WI38 (cell line): Measurements from ENCODE around the gene PLA2R1.
"Not testable (repeated sequence)": the region's sequence is repeated elsewhere in the genome, so short reads cannot be mapped to it uniquely, and the experiment has no call there.

Source experiments
- H3K4me3 ChIP-seq: 2 replicates; pipeline ENCODE4 v1.5.1; 2011; ENCODE audit warnings: low read depth, mild to moderate bottlenecking, control low read depth, low read length
- TF ChIP-seq, protein P1 (sequence below): IDR thresholded peaks from 2 replicates; pipeline ENCODE4 v1.5.1; 2012; ENCODE audit warnings: low read depth, mild to moderate bottlenecking, control low read depth, low read length

The PLA2R1 gene

DNA sequence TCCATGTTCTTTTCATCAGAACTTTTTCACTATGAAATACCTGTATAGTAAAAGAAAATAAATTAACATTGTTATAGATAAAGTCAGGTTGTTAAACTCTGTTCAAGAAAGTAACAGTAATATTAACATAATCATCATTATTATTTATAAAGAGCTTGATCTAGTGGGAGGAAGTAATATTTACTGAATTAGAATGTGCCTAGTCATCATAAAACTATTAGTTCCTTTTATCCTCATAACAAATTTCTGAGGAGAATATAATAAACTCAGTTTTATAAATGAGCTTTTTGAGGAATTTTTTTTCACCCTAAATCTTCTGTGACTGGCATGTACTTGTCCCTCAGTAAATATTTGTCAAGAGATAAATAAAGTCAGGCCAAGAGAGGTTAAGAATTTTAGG, 78.4 kb downstream of the PLA2R1 start:
- H3K4me3 ChIP-seq: no peak overlapping the region
- TF ChIP-seq, protein P1, sequence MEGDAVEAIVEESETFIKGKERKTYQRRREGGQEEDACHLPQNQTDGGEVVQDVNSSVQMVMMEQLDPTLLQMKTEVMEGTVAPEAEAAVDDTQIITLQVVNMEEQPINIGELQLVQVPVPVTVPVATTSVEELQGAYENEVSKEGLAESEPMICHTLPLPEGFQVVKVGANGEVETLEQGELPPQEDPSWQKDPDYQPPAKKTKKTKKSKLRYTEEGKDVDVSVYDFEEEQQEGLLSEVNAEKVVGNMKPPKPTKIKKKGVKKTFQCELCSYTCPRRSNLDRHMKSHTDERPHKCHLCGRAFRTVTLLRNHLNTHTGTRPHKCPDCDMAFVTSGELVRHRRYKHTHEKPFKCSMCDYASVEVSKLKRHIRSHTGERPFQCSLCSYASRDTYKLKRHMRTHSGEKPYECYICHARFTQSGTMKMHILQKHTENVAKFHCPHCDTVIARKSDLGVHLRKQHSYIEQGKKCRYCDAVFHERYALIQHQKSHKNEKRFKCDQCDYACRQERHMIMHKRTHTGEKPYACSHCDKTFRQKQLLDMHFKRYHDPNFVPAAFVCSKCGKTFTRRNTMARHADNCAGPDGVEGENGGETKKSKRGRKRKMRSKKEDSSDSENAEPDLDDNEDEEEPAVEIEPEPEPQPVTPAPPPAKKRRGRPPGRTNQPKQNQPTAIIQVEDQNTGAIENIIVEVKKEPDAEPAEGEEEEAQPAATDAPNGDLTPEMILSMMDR: no peak

DNA sequence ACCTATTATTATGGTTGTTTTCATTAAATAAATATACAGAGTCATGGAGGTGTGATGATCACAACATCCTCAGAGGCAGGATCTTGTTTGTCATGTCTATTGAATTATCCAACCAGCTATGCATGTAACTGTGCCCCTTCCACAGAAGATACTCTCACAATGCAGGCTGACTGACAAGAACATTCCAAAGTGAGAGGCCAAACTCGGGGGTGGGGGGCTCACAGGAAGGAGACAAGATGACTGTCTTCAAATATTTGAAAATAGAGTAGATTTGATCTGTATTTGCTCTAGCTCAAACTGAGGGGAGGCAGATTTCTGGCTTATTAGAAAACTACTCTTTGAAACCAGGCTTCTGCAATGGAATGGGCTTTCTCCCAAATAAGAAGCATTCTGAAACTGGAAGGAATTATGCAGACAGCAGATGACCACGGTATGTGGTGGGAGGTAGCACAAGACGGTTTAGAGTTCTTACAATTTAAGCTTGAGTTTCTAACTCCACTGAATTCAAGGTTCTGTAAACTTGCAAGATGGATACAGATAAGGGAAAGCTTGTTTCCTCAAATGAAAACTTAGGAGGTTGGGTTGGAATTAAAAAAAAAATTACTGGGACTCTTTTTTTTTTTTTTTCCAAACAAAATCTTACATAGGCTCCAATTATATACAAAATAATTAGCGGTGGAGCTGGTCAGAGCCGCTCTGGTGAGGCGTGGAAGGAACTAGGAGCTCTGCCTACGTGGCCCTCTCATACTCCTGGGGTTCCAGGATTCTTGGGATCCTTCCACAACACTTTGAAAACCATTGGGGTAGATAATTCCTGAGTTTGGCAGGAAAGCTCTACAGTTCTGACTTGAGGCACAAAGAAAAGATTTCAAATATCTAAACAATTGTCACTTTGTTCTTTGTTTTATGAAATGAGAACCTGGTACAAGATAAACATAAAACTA, 79.3 kb downstream of the PLA2R1 start:
- TF ChIP-seq, protein P1: no peak
- no peak overlapping the region for H3K4me3 ChIP-seq

DNA sequence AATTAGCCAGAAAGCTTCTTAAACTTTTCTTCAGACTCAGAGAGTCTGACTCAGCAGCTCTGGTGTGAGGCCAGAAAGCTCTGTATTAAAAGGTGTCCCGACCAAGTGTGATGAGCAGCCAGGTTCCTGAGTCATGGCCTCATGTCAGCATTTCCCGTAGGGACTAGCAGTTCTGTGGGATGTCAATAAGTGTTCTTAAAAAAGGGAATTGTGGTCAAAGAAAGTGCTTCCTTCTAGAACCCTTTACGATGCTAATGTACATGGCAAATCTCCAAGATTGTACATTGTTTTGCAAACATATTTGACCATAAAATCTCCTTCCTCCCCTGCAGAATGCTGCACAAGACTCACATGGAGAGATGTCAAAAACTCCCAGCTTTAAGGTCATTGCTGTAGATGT, 80.1 kb downstream of the PLA2R1 start:
- TF ChIP-seq, protein P1: no peak
- H3K4me3 ChIP-seq: no peak overlapping the region

DNA sequence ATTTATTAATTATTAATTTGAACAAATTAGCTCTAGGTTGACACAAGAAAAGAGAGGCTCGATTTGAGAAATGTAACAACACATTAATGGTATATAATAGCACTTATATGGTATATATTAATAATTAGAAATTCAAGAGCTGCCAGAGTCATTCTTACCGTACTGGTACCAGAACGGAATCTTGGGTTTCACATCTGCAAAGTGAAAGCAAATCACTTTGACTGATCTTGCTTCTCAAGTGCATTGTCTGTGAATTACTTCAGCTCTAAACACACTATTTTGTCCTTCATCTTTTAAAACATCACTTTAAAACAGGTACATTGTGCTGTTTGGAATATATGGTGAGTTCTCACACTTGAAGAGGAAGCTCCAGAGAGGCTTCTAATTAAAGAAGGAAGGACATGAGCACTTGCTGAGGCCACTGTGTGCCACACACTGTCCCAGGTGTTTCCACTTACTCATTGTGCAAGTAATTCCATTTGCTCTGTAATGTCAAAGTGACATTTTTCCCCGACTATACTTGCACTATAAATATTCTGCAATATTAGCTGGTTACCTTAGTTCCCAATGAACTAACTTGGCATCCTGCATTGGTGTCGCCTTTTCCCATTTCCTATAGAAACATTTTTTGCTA, 85.8 kb downstream of the PLA2R1 start:
- no peak overlapping the region for H3K4me3 ChIP-seq
- TF ChIP-seq, protein P1: no peak

DNA sequence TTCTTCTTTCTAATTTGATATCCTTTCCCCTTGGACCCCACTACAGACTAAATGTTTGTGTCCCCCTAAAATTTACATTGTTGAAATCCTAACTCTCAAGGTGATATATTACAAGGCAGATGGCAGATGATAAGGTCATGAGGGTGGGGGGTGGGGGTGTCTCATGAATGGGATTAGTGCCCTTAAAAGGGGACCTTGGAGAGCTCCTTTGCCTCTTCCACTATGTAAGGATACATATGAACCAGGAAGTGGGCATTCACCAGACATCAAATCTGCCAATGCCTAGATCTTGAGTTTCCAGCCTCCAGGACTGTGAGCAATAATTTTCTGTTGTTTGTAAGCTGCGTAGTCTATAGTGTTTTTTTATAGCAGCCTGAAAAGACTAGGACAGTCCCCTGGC, 89.1 kb downstream of the PLA2R1 start:
- H3K4me3 ChIP-seq: no peak overlapping the region
- TF ChIP-seq, protein P1: no peak

DNA sequence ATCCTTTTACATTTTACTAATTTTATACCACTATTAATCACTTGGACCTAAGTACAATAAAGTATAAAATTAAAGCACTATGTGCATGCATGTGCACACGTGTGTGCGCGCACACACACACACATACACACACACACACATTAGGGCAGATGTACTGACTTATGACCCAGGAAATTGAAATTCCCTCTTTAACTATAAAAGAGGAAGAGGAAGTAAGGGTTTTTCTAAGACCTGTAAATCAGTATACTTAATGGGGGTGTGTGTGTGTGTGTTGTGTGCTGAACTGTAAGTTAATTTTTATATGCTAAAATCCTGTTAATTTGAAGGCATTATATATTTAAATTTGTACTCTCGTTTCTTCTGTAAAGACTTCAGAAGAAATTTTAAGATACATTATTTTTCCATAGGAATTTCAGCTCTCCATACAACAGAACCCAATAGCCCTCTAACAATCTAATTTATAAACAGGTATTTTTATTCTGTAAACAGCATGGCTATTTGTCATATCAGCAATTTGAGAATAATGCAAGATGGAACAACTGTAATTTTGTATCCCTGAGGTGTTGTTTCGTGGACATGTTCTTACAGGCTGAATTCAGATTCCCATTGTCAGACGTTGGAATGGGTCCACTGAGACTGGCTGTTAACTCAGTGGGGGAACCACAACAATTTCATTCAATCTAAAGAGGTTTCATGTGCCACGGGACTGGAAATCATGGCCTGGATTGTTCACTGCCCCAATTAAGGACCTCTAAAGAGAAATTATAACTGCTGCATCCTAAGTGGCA, 90.9 kb downstream of the PLA2R1 start:
- no peak overlapping the region for H3K4me3 ChIP-seq
- TF ChIP-seq, protein P1: no peak

DNA sequence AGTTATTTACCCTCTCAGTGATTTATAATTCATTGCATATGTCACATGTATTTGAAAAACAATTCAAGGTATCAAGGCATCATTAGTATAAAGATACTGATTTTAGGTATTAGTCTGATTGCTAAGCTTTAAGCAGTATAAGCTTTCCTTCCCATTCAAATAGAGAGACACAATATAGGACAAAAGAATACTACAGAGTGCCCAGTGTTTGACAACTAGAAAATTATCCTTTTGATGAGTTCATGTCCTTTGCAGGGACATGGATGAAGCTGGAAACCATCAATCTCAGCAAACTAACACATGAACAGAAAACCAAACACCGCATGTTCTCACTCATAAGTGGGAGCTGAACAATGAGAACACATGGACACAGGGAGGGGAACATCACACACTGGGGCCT, 91.9 kb downstream of the PLA2R1 start:
- H3K4me3 ChIP-seq: not testable (repeated sequence)
